ENCODE results near the gene CERS1.

The CERS1 gene

DNA sequence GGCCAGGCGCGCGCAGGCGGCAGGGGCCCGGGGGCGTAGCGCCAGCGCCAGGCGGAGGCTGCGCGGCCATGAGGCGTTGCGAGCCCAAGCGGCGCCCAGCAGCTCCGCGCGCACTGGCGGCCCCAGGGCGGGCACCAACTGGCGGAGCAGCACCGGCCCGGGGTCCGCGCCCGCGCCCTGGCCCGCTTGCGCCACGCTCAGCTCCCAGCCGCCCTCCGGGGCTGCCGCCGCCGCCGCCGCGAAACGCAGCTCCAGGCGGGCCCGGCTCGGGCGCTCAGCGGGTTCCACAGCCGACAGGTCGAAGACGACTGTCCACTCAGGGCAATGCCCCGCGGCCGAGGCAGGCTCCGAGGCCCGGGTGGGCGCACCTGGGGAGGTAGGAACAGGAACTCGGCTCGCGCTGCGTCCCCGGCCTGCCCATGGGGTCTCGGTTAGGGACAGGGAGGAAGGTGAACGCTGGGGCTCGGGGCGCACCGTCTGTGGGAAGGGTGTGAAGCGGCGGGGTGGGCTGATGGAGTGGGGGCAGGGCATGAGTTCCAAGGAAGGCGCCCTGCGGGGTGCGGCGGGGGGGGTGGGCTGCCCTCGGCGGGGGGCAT, 26.8 kb downstream of the CERS1 start:
- no peak for DNase-seq

- no peak for DNase-seq
These were observed 27.5 kb downstream of the CERS1 start for GRCh38 chr19:18868380-18869022.

DNA sequence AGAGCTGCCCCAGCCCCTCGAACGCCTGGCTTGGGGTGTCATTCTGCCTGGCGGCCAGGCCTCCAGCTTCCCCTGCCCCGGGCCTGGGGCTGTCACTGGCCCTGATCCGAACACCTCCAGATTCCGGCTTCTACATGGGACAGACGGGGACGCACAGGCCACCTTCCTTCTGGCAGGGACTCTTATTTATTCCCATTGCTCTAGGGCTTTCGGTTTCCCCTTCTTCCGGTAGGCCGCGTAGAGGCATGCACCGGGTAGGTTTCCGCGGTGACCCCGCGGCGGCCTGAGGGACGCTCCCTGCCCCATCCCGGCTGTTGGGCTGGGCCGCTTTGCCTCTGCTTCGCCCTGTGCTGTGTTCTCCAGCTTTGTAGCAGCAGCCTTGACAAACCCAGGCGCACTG, 28.2 kb downstream of the CERS1 start:
- no peak for DNase-seq

GRCh38 chr19:18867199-18867598, 28.8 kb downstream of the CERS1 start:
- no peak for DNase-seq

- DNase-seq, result no peak
These were observed 29.2 kb downstream of the CERS1 start for GRCh38 chr19:18866800-18867123.

- no peak for DNase-seq
These were observed 29.8 kb downstream of the CERS1 start for GRCh38 chr19:18865973-18866799.

DNA sequence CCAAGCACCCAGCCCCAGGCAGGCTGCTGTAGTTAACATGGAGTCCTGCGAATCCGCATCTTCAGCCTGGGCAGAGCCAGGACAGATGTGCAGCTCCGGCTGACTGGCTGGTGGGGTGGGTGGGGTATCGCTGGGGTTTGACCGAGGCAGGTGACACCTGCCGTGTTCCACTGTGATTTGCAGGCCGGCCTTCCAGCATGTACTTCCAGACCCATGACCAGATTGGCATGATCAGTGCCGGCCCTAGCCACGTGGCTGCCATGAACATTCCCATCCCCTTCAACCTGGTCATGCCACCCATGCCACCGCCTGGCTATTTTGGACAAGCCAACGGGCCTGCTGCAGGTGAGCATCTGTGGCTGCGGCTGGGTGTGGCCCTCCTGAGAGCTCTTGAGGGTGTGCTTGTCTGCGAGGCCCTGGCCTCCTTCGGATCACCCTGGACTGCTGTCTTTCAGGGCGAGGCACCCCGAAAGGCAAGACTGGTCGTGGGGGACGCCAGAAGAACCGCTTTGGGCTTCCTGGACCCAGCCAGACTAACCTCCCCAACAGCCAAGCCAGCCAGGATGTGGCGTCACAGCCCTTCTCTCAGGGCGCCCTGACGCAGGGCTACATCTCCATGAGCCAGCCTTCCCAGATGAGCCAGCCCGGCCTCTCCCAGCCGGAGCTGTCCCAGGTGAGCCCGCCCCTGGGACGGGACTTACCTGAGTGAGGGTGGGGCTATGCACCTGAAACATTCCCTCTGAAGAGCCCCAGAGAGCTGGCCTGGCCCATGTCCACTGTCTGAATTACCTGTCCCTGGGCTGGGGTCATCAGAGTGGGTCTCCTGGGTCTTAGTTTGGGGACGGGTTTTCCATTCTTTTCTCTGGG, 30.6 kb downstream of the CERS1 start:
- no peak for DNase-seq

DNA sequence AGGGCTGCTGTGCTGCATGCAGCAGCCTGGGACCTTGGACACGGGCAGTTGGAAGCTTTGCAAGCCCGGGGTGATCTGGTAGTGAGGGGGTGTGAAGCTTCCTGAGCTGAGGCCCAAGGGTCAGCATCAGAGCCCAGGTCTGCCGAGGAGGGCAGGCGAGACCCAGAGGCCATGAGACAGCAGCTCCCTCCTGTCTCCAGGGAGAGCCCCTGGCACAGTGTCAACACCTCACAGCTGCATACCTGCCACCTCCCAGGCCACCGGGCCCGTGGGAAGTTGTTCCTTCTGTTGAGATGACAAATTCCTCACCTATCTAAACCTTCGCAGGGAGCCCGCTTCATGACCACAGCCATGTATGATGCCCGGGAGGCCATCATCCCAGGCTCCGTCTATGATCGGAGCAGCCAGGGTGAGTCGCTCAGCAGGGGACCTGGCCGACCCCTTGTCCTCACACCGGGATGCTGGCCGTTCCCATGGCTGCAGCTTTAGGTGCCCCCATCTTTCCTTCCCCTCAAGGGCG, 32.1 kb downstream of the CERS1 start:
- DNase-seq, result no peak

GRCh38 chr19:18862976-18863842, 32.7 kb downstream of the CERS1 start:
- no peak for DNase-seq

DNA sequence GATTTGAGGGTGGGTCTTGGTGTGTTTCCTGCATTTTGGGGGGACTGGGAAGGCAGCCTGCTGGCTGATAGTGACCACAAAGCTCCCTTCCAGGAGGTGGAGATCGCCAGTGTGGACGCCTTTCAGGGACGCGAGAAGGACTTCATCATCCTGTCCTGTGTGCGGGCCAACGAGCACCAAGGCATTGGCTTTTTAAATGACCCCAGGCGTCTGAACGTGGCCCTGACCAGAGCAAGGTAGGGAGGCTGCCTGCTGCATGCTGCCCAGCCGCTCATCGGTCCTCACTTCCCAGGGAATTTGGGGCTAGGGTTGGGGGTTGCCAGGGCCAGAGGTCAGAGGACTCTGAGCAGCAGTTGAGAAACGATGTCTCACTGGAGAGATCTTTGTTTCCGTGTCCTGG, 34.0 kb downstream of the CERS1 start:
- no peak for DNase-seq

GRCh38 chr19:18861235-18861634, 34.7 kb downstream of the CERS1 start:
- no peak for DNase-seq

DNA sequence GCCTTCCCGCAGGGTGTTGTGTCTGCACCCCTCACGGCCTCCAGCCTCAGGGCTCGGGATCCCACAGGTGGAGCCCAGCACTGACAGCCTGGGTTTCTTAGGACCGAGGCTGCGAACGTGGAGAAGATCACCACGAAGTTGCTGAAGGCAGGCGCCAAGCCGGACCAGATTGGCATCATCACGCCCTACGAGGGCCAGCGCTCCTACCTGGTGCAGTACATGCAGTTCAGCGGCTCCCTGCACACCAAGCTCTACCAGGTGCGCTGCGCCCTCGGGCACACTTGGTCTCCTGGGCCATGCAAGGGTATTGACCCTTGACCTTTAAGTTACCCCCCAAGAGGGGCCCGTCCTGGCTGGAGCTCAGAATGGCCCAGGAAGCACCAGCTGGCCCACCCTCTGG, 35.2 kb downstream of the CERS1 start:
- DNase-seq, result no peak

DNA sequence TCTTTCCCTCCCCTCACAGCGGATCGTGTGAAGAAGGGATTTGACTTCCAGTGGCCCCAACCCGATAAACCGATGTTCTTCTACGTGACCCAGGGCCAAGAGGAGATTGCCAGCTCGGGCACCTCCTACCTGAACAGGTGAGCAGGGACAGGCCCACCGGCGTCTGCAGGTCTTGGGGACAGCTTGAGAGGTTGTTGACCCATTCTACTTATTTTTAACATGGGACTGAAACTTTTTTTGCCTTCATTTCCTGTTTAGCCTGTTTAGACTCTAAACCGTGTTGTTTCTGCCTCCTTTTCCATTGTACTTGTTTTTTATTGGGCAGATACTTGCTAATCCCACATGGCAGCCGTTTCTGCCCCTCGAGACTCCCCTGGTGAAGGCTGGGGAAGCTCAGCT, 35.7 kb downstream of the CERS1 start:
- DNase-seq, result no peak

DNA sequence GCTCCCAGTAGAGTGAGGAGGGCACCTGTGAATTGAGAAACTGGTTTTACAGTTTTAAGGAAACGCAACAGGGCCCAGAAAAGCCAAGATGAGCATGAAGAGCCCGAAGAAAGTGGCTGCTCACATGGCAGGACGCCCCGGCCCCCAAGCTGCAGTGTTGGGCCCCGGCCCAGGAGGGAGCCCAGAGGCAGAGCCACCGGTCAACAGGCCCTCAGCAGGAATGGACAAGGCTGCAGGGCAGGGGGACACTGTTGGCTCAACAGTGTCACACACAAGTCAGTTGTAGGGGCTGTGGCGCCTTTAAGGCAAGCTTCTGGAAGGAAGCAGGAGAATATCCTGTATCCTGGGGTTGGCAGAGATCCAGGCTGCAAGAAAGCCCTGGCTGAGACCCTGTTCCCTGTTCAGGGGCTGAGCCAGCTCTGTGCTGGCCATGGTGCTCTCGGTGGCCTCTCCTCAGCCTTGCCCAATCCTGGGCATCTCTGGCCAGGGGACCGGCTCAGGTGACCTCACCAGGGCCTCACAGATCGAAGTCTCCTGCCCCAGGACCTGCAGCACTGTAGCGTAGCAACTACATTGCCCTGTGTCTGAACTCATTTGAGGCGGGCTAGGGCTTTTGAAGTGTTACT, 36.2 kb downstream of the CERS1 start:
- no peak for DNase-seq

- DNase-seq, result no peak
These were observed 36.9 kb downstream of the CERS1 start for GRCh38 chr19:18858906-18859646.

DNA sequence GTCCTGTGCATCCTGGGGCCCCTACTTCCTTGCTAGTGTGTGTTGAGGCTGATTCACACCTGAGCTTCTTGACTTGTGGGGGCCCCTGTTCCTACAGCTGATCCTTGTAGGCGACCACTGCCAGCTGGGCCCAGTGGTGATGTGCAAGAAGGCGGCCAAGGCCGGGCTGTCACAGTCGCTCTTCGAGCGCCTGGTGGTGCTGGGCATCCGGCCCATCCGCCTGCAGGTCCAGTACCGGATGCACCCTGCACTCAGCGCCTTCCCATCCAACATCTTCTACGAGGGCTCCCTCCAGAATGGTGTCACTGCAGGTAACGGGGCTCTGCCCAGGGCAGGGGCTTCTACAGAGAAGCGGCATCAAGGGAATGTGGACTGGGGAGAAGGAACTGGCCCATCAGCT, 38.7 kb downstream of the CERS1 start:
- no peak for DNase-seq

GRCh38 chr19:18856385-18857126, 39.4 kb downstream of the CERS1 start:
- no peak for DNase-seq

DNA sequence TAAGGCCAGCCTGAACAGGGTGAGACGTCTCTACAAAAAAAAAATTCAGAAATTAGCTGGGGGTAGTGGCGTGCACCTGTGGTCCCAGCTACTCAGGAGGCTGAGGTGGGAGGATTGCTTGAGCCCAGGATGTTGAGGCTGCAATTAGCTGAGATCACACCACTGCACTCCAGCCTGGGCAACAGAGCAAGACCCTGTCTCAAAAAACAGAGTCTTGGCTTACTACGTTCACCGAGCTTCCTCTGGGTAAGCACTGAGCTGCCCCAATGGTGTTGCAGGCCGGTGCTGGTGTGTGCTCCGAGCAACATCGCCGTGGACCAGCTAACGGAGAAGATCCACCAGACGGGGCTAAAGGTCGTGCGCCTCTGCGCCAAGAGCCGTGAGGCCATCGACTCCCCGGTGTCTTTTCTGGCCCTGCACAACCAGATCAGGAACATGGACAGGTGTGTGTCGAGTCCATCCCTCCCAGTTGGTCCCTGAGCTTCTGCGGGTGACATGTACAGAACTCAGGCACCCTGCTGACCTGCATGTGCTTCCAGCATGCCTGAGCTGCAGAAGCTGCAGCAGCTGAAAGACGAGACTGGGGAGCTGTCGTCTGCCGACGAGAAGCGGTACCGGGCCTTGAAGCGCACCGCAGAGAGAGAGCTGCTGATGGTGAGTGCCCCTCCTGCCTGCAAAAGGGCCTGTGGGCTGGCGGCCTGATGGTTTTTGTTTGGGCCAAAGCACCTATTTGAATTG, 40.1 kb downstream of the CERS1 start:
- no peak for DNase-seq

DNA sequence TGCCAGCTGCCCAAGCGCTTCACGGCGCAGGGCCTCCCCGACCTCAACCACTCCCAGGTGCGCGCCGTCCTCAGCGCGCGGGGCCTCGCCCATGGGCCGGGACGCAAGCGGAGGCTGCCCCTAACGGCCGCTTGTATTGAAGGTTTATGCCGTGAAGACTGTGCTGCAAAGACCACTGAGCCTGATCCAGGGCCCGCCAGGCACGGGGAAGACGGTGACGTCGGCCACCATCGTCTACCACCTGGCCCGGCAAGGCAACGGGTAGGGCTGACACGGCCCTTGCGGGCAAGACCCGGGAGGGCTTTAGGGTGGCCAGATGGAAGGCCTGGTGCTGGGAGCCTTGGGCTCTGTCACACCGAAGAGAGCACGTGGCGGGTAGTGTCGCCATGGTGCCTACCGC, 41.0 kb downstream of the CERS1 start:
- DNase-seq, result no peak
